Lower lobe of right lung (tissue), 2 donors: ENCODE measurements around the gene ZSWIM9. TPM values are rescaled to one million over a fixed set of nuclear protein-coding genes. Genes with fewer than 3 reads are reported as not detected.

Source experiments
- ATAC-seq, 2 donors: fragments of 200-7000 bp; cut with Tn5 transposase; one replicate each; pipeline ENCODE4 v1.9.1; 2020 to 2022; ENCODE audit warnings: mild to moderate bottlenecking in 2 of 2, moderate library complexity in 2 of 2
- DNase-seq: peaks from one replicate; pipeline ENCODE4 v3.0.0-alpha.2; 2020
- H3K27ac ChIP-seq: fragments of 200-600 bp; one replicate; pipeline ENCODE4 v1.8.0; 2022
- H3K27me3 ChIP-seq: fragments of 200-600 bp; one replicate; pipeline ENCODE4 v1.8.0; 2022; ENCODE audit warnings: low read depth
- H3K36me3 ChIP-seq: fragments of 200-600 bp; one replicate; pipeline ENCODE4 v1.8.0; 2022; ENCODE audit warnings: mild to moderate bottlenecking
- H3K4me1 ChIP-seq: fragments of 200-600 bp; one replicate; pipeline ENCODE4 v1.8.0; 2022
- H3K4me3 ChIP-seq: fragments of 200-600 bp; one replicate; pipeline ENCODE4 v1.8.0; 2022; ENCODE audit warnings: mild to moderate bottlenecking
- H3K9me3 ChIP-seq: fragments of 200-600 bp; one replicate; pipeline ENCODE4 v1.8.0; 2022
- intact Hi-C: fragments of 100-400 bp; cut with DNase I; formaldehyde crosslinking; loops from one replicate; pipeline ENCODE4 v1.11.0; 2022
- total RNA-seq: library from RNA; stranded (reverse); fragmentation: NEBNext Ultra II Directional; extraction: Animal tissue kit (Norgen Biotek cat#: 25700); gene quantifications from one replicate; pipeline ENCODE4 v1.2.1, GENCODE V29; 2021
- TF ChIP-seq, protein P1 (sequence below): fragments of 200-600 bp; IDR thresholded peaks from one replicate; pipeline ENCODE4 v1.8.0; 2022; ENCODE audit warnings: antibody characterized with exemption, mild to moderate bottlenecking
- donor health status: DM: no; HTN: yes; CAD: no; lungs with severe emphysema.

Gene ZSWIM9
- total RNA-seq, 1 donor from 2014 or later: 7.7 TPM

DNA sequence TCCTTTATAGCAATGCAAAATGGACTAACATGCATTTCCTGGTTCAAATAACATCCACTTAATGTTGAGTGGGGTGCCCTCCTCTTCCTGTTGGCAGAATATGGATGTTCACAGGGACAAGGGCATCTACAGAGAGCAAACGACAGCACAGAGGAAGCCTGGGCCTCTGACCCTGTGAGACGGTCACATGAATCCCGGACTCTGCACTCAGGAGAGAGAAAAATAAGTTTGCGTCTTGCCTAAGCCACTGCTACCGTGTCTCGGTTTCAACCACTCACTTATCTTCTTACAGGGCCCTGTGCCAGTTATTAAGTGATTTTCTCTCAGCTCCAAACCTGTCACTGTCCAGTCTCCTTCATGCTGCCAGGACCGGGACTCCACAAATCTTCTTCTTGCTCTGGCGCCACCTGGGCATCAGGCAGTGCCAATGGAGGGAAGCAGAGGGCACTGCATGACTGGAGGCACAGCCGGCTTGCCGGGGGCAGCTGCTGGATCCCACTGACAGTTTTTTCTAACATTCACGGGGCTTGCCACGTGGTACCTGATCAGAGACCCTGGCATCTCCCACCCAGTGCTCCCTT lies 12.2 kb upstream of the ZSWIM9 start:
- no peak for ATAC-seq
- Histone ChIP-seq H3K9me3 (no peaks in the 10 kb centered on the region), H3K27ac (no peak overlapping the region), H3K4me3 (no peak overlapping the region), H3K27me3 (no peaks in the 10 kb centered on the region), H3K36me3 (peaks cover 40% of the 10 kb centered on the region), H3K4me1 (no peaks in the 10 kb centered on the region)
- TF ChIP-seq, protein P1, sequence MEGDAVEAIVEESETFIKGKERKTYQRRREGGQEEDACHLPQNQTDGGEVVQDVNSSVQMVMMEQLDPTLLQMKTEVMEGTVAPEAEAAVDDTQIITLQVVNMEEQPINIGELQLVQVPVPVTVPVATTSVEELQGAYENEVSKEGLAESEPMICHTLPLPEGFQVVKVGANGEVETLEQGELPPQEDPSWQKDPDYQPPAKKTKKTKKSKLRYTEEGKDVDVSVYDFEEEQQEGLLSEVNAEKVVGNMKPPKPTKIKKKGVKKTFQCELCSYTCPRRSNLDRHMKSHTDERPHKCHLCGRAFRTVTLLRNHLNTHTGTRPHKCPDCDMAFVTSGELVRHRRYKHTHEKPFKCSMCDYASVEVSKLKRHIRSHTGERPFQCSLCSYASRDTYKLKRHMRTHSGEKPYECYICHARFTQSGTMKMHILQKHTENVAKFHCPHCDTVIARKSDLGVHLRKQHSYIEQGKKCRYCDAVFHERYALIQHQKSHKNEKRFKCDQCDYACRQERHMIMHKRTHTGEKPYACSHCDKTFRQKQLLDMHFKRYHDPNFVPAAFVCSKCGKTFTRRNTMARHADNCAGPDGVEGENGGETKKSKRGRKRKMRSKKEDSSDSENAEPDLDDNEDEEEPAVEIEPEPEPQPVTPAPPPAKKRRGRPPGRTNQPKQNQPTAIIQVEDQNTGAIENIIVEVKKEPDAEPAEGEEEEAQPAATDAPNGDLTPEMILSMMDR: no peak
- DNase-seq: no peak
- intact Hi-C loops: no loop called here

DNA sequence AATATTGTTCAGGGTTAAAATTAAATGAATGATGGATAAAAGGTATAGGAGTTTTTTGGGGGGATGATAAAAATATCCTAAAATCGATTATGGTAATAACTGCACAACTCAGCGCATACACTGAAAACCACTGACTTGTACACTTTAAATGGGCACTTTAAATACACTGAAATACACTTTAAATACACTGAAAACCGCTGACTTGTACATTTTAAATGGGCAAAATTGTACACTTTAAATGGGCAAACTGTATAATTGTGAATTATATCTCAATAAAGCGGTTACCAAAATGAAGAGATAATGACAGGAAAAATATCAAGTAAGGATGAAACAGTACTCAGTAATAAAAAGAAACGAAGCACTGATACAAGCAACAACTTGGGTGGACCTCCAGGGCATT lies 1.8 kb upstream of the ZSWIM9 start:
- DNase-seq (no peak), ATAC-seq (no peak)
- no peak overlapping the region for H3K4me3 ChIP-seq
- no peak overlapping the region for H3K27ac ChIP-seq
- no peaks in the 10 kb centered on the region for H3K27me3 ChIP-seq
- TF ChIP-seq, protein P1: no peak
- peaks cover 12% of the 10 kb centered on the region for H3K4me1 ChIP-seq
- intact Hi-C loops: no loop called here
- H3K36me3 ChIP-seq: peaks cover 23% of the 10 kb centered on the region
- H3K9me3 ChIP-seq: no peaks in the 10 kb centered on the region

DNA sequence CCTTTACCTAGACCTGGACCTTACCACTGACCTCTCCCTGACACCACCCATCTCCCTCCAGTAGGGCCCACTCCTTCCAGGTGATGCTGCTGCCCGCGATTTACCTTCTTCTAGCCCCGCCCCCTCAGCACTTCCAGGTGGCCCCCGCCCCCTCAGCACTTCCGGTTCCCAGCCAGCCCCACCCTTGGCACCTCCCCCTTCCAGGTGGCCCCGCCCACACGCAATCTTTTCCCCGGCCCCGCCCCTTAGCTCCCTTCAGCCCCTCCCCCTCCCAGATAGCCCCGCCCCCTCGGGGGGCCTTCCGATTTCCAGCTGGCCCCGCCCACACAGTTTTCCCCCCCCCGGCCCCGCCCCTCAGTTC lies 922 bp upstream of the ZSWIM9 start:
- peak; percentile 82 to 91 for ATAC-seq
- intact Hi-C loops: no loop called here

DNA sequence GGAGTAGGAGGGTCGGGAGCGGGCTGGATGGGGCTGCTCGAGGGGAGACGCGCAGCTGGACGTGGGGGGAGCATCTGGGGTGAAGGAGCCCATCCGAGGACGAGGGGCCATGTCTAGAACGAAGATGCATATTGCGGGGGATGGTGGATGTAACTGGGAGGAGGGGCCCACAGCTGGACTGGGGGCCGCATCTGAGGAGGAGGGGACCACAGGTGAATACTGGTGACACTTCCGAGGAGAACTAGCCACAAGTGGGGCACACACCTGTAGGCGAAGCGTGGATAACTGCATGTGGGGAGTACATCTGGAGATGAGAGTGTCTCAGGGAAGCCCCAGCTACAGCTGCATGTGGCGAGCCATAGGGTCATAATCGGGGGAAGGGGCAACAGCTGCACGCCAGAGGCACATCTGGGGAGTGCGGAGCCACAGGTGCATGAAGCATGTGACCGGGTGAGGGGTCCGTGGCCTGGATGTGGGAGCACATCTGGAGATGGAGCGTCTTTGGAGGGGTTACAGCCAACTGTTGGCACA lies 402 bp downstream of the ZSWIM9 start:
- no peaks in the 10 kb centered on the region for H3K27me3 ChIP-seq
- intact Hi-C loops: no loop called here
- H3K36me3 ChIP-seq: peaks cover 33% of the 10 kb centered on the region
- peaks cover 12% of the 10 kb centered on the region for H3K4me1 ChIP-seq
- peak overlapping the region; percentile 78 for H3K4me3 ChIP-seq
- ATAC-seq (peak in 1 of 2 donors; percentile 2), DNase-seq (no peak)
- H3K27ac ChIP-seq: peak overlapping the region; percentile 91
- H3K9me3 ChIP-seq: no peaks in the 10 kb centered on the region
- TF ChIP-seq, protein P1: no peak

More for the DNA sequence above, 922 bp upstream of the ZSWIM9 start:
- TF ChIP-seq, protein P1: no peak
- H3K27ac ChIP-seq: peak overlapping the region; percentile 91
- peaks cover 12% of the 10 kb centered on the region for H3K4me1 ChIP-seq
- DNase-seq: peak; percentile 86
- no peaks in the 10 kb centered on the region for H3K27me3 ChIP-seq
- H3K36me3 ChIP-seq: peaks cover 25% of the 10 kb centered on the region
- H3K9me3 ChIP-seq: no peaks in the 10 kb centered on the region
- peak overlapping the region; percentile 78 for H3K4me3 ChIP-seq

DNA sequence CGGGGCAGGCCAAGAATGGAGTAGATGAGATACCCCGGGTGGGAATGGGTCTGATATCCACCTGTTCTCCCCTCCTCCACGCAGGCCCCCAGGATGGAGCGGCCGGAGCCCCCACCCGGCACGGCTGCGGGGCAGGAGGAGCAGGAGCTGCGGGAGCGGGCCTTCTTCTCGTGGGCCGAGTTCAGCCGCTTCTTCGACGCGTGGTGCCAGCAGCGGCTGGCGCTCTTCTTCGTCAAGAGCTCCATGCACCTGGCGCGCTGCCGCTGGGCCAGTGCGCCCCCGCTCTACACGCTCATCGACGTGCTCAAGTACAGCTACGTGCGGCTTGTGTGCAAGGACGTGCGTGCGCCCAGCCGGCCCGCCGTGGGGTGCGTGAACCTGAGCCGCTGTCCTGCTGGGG lies 1.2 kb downstream of the ZSWIM9 start:
- DNase-seq (no peak), ATAC-seq (no peak)
- Histone ChIP-seq H3K27me3 (no peaks in the 10 kb centered on the region), H3K36me3 (peaks cover 33% of the 10 kb centered on the region), H3K4me3 (no peak overlapping the region), H3K27ac (no peak overlapping the region), H3K4me1 (peaks cover 12% of the 10 kb centered on the region), H3K9me3 (no peaks in the 10 kb centered on the region)
- TF ChIP-seq, protein P1: no peak
- intact Hi-C loops: no loop called here
